Measurements from ENCODE around the gene VPS41. TPM values are rescaled to one million over a fixed set of nuclear protein-coding genes. Genes with fewer than 3 reads are reported as not detected.

Gene VPS41
- total RNA-seq, 2 experiments from 2014 or later, result 23.2 to 46.1 TPM

DNA sequence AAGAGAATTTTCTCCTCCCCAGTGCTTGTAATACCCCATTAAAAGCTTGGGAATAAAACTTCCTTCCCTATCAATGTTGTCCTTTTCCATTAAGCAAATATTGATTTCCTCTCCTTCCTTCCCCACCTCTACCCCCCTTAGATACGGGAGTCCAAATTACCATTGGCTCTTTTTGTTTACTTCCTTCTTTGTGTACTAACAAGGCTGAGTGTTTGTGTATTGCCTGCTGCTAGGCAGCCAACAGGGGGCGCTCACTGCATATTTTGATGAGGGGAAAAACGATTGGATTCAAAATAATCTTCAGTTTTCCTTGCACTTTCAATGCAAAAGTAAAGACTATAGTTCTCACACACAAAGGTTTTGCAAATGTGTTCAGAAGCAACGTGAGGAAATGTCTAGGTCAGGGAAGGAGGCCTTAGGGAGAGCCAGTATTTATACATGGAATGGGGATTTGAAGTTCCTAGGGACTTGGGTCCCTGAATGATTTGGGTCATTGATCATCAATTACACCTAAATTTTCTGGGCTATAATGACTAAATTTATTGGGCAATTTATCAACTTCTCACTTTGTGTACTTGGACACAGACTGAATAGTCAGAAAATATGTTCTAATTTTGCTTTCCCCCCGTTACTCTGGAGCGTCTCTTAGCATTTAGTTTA, 23.6 kb upstream of the VPS41 start:
- Histone ChIP-seq H3K4me1 (ENCODE audit: insufficient read depth, low read length, poor library complexity, severe bottlenecking) (no peaks in the 10 kb centered on the region), H3K4me3 (ENCODE audit: low read depth, low read length, poor library complexity, severe bottlenecking) (no peak overlapping the region), H3K9me2 (ENCODE audit: insufficient read depth, low read length) (no peaks in the 10 kb centered on the region), H3K79me2 (ENCODE audit: insufficient read depth, low read depth, low read length) (no peaks in the 10 kb centered on the region), H3K4me2 (ENCODE audit: low read length) (no peak overlapping the region), H2AFZ (ENCODE audit: low read length) (no peak overlapping the region), H3K9me3 (ENCODE audit: low read length) (no peaks in the 10 kb centered on the region), H3K27ac (ENCODE audit: low read depth, low read length, poor library complexity, severe bottlenecking) (no peak overlapping the region), H4K20me1 (ENCODE audit: insufficient read depth, low read length) (no peaks in the 10 kb centered on the region), H3K36me3 (ENCODE audit: insufficient read depth, low read length) (no peaks in the 10 kb centered on the region)
- BruUV-seq (replicated peaks), result no TSS peak
- TF ChIP-seq, protein P1, sequence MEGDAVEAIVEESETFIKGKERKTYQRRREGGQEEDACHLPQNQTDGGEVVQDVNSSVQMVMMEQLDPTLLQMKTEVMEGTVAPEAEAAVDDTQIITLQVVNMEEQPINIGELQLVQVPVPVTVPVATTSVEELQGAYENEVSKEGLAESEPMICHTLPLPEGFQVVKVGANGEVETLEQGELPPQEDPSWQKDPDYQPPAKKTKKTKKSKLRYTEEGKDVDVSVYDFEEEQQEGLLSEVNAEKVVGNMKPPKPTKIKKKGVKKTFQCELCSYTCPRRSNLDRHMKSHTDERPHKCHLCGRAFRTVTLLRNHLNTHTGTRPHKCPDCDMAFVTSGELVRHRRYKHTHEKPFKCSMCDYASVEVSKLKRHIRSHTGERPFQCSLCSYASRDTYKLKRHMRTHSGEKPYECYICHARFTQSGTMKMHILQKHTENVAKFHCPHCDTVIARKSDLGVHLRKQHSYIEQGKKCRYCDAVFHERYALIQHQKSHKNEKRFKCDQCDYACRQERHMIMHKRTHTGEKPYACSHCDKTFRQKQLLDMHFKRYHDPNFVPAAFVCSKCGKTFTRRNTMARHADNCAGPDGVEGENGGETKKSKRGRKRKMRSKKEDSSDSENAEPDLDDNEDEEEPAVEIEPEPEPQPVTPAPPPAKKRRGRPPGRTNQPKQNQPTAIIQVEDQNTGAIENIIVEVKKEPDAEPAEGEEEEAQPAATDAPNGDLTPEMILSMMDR (conservative IDR thresholded peaks at IDR 0.05; ENCODE audit: low read length), result peak; percentile 97
- TF ChIP-seq EZH2phosphoT487 (IDR thresholded peaks at IDR 0.05; ENCODE audit: borderline replicate concordance, low read depth, low read length), result no peak
- peak; percentile 43 for DNase-seq (ENCODE audit: low spot score)
- ChIA-PET CTCF (ENCODE audit: unreplicated experiment) (no interaction called here), POLR2A (interaction anchor here (0.6 to 1.0 kb wide), 2 partner anchors 10 to 32 kb away, joined by 3 to 5 read pairs; no protein-coding TSS in a partner anchor)
- intact Hi-C loops (cut with micrococcal nuclease; ENCODE audit: unreplicated experiment), result loop anchor here (5.0 kb wide), 3 partner anchors 135 to 590 kb away; no protein-coding TSS in a partner anchor

DNA sequence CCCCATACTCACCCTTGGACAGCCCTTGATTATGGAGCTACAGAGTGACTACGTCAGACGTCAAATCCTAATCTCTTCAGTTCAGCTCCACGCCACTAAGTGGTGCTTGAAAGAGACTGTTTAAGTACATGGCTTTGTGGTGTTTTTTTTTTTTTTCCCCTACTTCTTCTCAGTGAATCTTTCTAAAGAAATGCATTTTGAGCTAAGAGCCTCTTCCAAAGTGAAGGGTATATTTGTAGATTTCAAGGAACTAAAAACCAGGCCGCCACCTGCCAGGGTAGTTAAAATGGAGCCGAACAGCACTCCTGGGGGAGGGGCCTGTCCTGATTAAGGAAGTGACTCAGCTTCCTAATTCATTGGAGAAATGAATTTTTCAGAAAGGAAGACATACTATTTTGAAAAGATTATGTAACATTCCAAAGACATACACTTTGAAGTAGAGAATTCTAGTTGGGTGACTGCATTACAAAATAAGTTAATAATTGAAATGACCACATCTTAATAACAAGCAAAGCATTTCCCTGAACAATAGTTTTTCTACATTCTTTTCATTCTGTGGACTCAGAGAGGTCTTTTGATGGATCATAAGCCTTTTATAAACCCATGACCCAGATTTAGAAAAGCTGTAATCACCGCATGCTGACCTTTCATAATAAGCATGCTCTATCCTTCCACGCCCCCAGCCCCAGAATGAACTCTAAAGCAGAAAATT, 20.6 kb upstream of the VPS41 start:
- DNase-seq (ENCODE audit: low spot score), result no peak
- POLR2A ChIA-PET, result interaction anchor here (0.6 kb wide), 1 partner anchor 53 kb away, joined by 3 read pairs; no protein-coding TSS in a partner anchor
- no peak overlapping the region for H3K27ac ChIP-seq (ENCODE audit: low read depth, low read length, poor library complexity, severe bottlenecking)
- no peak overlapping the region for H3K4me2 ChIP-seq (ENCODE audit: low read length)
- TF ChIP-seq, protein P1 (conservative IDR thresholded peaks at IDR 0.05; ENCODE audit: low read length), result no peak
- TF ChIP-seq EZH2phosphoT487 (IDR thresholded peaks at IDR 0.05; ENCODE audit: borderline replicate concordance, low read depth, low read length), result no peak
- H3K4me3 ChIP-seq (ENCODE audit: low read depth, low read length, poor library complexity, severe bottlenecking), result no peak overlapping the region
- no peaks in the 10 kb centered on the region for H3K4me1 ChIP-seq (ENCODE audit: insufficient read depth, low read length, poor library complexity, severe bottlenecking)
- H3K36me3 ChIP-seq (ENCODE audit: insufficient read depth, low read length), result no peaks in the 10 kb centered on the region
- H3K9me2 ChIP-seq (ENCODE audit: insufficient read depth, low read length), result no peaks in the 10 kb centered on the region
- H2AFZ ChIP-seq (ENCODE audit: low read length), result no peak overlapping the region
- BruUV-seq (replicated peaks), result no TSS peak
- CTCF ChIA-PET (ENCODE audit: unreplicated experiment), result no interaction called here
- H3K9me3 ChIP-seq (ENCODE audit: low read length), result no peaks in the 10 kb centered on the region
- intact Hi-C loops (cut with micrococcal nuclease; ENCODE audit: unreplicated experiment), result loop anchor here (5.0 kb wide), 3 partner anchors 132 to 593 kb away; no protein-coding TSS in a partner anchor
- H4K20me1 ChIP-seq (ENCODE audit: insufficient read depth, low read length), result no peaks in the 10 kb centered on the region
- no peaks in the 10 kb centered on the region for H3K79me2 ChIP-seq (ENCODE audit: insufficient read depth, low read depth, low read length)

DNA sequence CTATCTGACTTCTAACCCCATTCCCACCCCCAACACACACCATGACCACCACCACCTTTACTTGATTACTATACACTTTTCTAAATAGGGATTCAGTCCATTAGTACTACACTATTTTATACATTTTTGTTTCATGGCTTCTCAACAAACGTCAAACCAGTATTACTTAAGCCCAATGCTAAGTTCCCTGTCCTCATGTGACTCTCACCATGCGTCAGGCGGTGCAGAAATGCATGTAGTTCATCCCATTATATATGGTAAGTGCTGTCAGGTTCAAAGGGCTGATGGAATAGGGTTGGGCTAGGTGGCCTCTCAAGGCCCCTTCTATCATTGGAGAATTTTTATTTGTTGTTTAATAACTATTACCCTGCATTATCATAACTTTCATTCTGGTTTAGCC, 19.5 kb upstream of the VPS41 start:
- CTCF ChIA-PET (ENCODE audit: unreplicated experiment), result no interaction called here

More for the DNA sequence above, 19.5 kb upstream of the VPS41 start:
- no peak for DNase-seq (ENCODE audit: low spot score)
- BruUV-seq (replicated peaks), result no TSS peak
- Histone ChIP-seq H2AFZ (ENCODE audit: low read length) (no peak overlapping the region), H3K4me3 (ENCODE audit: low read depth, low read length, poor library complexity, severe bottlenecking) (no peak overlapping the region), H3K9me2 (ENCODE audit: insufficient read depth, low read length) (no peaks in the 10 kb centered on the region), H3K79me2 (ENCODE audit: insufficient read depth, low read depth, low read length) (no peaks in the 10 kb centered on the region), H3K27ac (ENCODE audit: low read depth, low read length, poor library complexity, severe bottlenecking) (no peak overlapping the region), H3K9me3 (ENCODE audit: low read length) (no peaks in the 10 kb centered on the region), H3K4me2 (ENCODE audit: low read length) (no peak overlapping the region), H3K36me3 (ENCODE audit: insufficient read depth, low read length) (no peaks in the 10 kb centered on the region), H4K20me1 (ENCODE audit: insufficient read depth, low read length) (no peaks in the 10 kb centered on the region), H3K4me1 (ENCODE audit: insufficient read depth, low read length, poor library complexity, severe bottlenecking) (no peaks in the 10 kb centered on the region)
- POLR2A ChIA-PET, result no interaction called here
- intact Hi-C loops (cut with micrococcal nuclease; ENCODE audit: unreplicated experiment), result no loop called here
- TF ChIP-seq, protein P1 (conservative IDR thresholded peaks at IDR 0.05; ENCODE audit: low read length), result no peak
- TF ChIP-seq EZH2phosphoT487 (IDR thresholded peaks at IDR 0.05; ENCODE audit: borderline replicate concordance, low read depth, low read length), result no peak

Data from OCI-LY7 (cell line).